RWPE2 (cell line): ENCODE measurements around the gene ULK2.

Experiments used
- ATAC-seq: fragments of 200-7000 bp; cut with Tn5 transposase; 3 replicates; pipeline ENCODE4 v1.9.1; 2021; ENCODE audit warnings: low read depth
- DNase-seq: peaks from one replicate; pipeline ENCODE4 v3.0.0-alpha.2; 2020; ENCODE audit warnings: low spot score
- H3K27ac ChIP-seq: fragments of 450-650 bp; 2 replicates; pipeline ENCODE4 v1.5.1; 2017; ENCODE audit warnings: mild to moderate bottlenecking; ENCODE audit not compliant: poor library complexity, severe bottlenecking
- H3K27me3 ChIP-seq: fragments of 250-450 bp; sonication (Bioruptor Pico); 2 replicates; pipeline ENCODE4 v1.5.1; 2021; ENCODE audit warnings: mild to moderate bottlenecking, moderate library complexity; ENCODE audit not compliant: insufficient read depth, poor library complexity, severe bottlenecking
- H3K36me3 ChIP-seq: fragments of 250-450 bp; sonication (Bioruptor Pico); 2 replicates; pipeline ENCODE4 v1.5.1; 2020; ENCODE audit warnings: low read depth, mild to moderate bottlenecking, moderate library complexity
- H3K4me1 ChIP-seq: fragments of 250-450 bp; sonication (Bioruptor Pico); 2 replicates; pipeline ENCODE4 v1.5.1; 2021; ENCODE audit warnings: mild to moderate bottlenecking, moderate library complexity; ENCODE audit not compliant: insufficient read depth, poor library complexity, severe bottlenecking
- H3K4me3 ChIP-seq: fragments of 250-450 bp; sonication (Bioruptor Pico); 2 replicates; pipeline ENCODE4 v1.5.1; 2021; ENCODE audit warnings: mild to moderate bottlenecking, moderate library complexity; ENCODE audit not compliant: severe bottlenecking
- H3K9me3 ChIP-seq: fragments of 250-450 bp; sonication (Bioruptor Pico); 2 replicates; pipeline ENCODE4 v1.5.1; 2021; ENCODE audit warnings: mild to moderate bottlenecking, moderate library complexity; ENCODE audit not compliant: severe bottlenecking
- TF ChIP-seq, protein P1 (sequence below): fragments of 450-650 bp; IDR thresholded peaks from one replicate; pipeline ENCODE4 v1.5.1; 2017; ENCODE audit warnings: mild to moderate bottlenecking, moderate library complexity; ENCODE audit not compliant: poor library complexity, severe bottlenecking

The ULK2 gene

DNA sequence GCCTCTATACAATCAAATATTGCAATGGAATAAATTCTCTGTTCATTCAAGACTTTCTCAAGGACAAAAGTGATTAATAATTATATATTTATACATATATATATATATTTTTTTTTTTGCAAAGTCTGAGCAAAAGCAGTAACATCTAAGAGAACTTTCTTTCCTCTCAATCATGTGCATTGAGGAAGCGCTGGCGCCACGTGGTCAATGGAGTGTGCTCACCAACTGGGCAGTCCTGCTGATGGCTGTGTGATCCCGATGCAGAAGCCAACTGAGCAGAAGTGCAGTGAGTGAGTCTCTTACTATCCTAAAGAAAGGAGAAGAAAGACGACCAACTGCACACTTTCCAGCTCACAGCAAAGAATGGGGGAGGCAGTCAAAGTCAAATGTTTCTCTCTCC is 37.2 kb upstream of the ULK2 start:
- ATAC-seq: no peak
- TF ChIP-seq, protein P1, sequence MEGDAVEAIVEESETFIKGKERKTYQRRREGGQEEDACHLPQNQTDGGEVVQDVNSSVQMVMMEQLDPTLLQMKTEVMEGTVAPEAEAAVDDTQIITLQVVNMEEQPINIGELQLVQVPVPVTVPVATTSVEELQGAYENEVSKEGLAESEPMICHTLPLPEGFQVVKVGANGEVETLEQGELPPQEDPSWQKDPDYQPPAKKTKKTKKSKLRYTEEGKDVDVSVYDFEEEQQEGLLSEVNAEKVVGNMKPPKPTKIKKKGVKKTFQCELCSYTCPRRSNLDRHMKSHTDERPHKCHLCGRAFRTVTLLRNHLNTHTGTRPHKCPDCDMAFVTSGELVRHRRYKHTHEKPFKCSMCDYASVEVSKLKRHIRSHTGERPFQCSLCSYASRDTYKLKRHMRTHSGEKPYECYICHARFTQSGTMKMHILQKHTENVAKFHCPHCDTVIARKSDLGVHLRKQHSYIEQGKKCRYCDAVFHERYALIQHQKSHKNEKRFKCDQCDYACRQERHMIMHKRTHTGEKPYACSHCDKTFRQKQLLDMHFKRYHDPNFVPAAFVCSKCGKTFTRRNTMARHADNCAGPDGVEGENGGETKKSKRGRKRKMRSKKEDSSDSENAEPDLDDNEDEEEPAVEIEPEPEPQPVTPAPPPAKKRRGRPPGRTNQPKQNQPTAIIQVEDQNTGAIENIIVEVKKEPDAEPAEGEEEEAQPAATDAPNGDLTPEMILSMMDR: no peak

DNA sequence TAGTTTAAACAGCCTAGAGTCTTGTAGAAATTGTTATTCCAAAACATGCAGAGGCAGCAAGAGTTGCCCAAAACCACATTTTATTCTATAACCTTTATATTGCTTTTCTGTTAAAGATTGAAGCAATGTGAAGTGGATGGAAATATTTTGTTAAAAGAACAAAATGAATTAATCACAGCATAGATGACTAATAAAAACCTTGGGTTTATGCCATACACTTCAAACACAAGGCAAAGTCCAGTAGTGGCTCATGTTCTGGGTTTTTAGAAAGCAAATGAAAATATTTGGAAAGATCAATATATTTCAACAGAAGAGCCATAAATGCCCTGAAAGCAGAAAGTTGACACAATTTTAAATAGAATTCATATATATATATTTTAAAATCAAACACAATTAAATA is 36.7 kb upstream of the ULK2 start:
- Histone ChIP-seq H3K27me3 (no peaks in the 10 kb centered on the region), H3K27ac (no peak overlapping the region), H3K36me3 (peaks cover 51% of the 10 kb centered on the region), H3K4me3 (no peak overlapping the region), H3K4me1 (no peaks in the 10 kb centered on the region), H3K9me3 (no peaks in the 10 kb centered on the region)
- TF ChIP-seq, protein P1: no peak
- ATAC-seq (no peak), DNase-seq (no peak)

More for the DNA sequence above, 37.2 kb upstream of the ULK2 start:
- Histone ChIP-seq H3K4me1 (no peaks in the 10 kb centered on the region), H3K4me3 (no peak overlapping the region), H3K36me3 (peaks cover 56% of the 10 kb centered on the region), H3K27me3 (no peaks in the 10 kb centered on the region), H3K9me3 (no peaks in the 10 kb centered on the region), H3K27ac (no peak overlapping the region)
- DNase-seq: no peak

DNA sequence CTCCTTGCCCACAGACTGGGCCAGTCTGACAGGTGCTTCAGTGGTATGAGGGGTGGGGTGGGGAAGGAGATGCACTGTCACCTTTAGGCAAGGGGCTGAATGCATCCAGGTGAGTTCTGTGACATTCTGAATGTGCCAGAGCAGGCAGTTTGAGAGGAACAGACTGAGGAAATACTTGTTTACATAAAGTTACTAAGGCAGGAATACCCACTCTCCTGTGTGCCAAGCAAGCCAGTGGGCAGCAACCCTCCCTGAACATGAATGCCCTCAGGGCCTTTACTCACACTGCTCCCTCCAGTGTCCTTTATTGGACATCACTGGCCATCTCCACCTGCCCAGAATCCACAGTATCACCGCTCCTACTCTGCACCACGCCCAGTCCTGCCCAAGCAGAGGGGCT is 33.1 kb upstream of the ULK2 start:
- Histone ChIP-seq H3K4me3 (no peak overlapping the region), H3K27me3 (no peaks in the 10 kb centered on the region), H3K4me1 (peaks cover 11% of the 10 kb centered on the region), H3K27ac (no peak overlapping the region), H3K36me3 (peaks cover 20% of the 10 kb centered on the region), H3K9me3 (no peaks in the 10 kb centered on the region)
- ATAC-seq: peak; percentile 47; the same call in 2 of the 3 replicates
- TF ChIP-seq, protein P1: no peak
- no peak for DNase-seq

DNA sequence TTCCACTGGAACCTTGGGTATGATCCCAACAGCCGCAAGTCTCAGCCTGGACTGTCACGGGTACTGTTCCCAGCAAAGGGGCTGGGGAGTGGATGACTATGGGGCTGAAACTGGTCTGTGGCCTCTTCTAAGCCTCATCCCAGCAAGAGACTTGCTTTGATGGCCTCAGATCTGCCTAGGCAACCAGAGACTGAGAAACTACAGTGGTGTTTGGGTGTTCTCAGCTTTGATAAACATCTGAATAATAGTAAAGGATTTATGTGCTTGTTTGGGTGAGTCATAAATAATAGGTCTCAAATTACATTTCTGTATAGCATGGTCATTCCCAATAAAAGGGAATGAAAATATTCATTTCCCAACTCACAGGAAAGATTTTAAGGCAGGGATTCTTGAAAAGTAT is 30.2 kb upstream of the ULK2 start:
- H3K4me3 ChIP-seq: no peak overlapping the region
- no peaks in the 10 kb centered on the region for H3K27me3 ChIP-seq
- H3K27ac ChIP-seq: no peak overlapping the region
- peaks cover 11% of the 10 kb centered on the region for H3K4me1 ChIP-seq
- no peak for DNase-seq
- TF ChIP-seq, protein P1: no peak
- no peaks in the 10 kb centered on the region for H3K36me3 ChIP-seq
- H3K9me3 ChIP-seq: no peaks in the 10 kb centered on the region
- peak; percentile 67 for ATAC-seq

DNA sequence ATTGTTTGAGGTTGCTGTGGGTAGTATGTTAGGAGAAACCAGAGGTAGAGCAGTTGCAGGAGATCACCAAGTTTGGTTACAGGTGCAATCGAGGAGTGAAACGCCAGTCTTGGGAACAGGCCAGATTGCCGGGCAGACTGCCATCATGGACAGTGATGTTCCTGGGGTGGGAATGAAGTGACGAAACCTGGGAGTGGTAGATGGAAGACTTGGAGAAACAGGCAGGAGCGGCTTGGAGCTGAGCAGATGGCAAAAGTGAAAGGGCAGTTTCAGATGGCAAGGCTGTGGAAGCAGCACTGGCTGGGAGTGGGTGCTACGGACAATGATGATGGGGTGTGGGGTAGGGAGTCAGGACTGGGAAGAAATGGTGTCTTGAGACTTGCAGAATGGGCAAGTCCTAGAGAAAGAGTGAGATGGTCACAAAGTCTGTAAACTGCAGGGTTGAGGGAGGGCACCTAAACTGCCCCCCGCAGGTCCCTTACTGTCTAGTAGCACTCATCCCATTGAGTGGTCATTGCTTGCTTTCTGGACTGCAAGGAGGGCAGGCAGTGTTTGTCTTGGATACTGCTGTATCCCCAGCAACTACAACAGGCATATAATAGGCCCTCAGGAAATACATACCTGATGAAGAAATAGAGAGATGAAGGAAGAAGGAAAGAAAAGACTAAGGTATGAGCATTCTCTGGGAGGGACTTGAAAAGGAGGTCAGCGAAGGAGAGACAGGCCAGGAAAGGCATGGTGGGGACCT is 29.5 kb upstream of the ULK2 start:
- Histone ChIP-seq H3K27ac (no peak overlapping the region), H3K4me1 (peaks cover 11% of the 10 kb centered on the region), H3K4me3 (no peak overlapping the region), H3K36me3 (no peaks in the 10 kb centered on the region), H3K9me3 (no peaks in the 10 kb centered on the region), H3K27me3 (no peaks in the 10 kb centered on the region)
- DNase-seq: no peak
- peak; percentile 37 for ATAC-seq
- TF ChIP-seq, protein P1: no peak
